ENCODE measurements around the gene MRRF.

- TF ChIP-seq GATA2 (IDR thresholded peaks at IDR 0.05; ENCODE audit: low read depth, low read length) = no peak
- TF ChIP-seq GATA3 (IDR thresholded peaks at IDR 0.05; ENCODE audit: low read depth, low read length) = no peak
These were observed 75.5 kb downstream of the MRRF start for GRCh38 chr9:122340161-122340560.

Data from SH-SY5Y (cell line).